ENCODE results near the gene HOXD1.

The HOXD1 gene

DNA sequence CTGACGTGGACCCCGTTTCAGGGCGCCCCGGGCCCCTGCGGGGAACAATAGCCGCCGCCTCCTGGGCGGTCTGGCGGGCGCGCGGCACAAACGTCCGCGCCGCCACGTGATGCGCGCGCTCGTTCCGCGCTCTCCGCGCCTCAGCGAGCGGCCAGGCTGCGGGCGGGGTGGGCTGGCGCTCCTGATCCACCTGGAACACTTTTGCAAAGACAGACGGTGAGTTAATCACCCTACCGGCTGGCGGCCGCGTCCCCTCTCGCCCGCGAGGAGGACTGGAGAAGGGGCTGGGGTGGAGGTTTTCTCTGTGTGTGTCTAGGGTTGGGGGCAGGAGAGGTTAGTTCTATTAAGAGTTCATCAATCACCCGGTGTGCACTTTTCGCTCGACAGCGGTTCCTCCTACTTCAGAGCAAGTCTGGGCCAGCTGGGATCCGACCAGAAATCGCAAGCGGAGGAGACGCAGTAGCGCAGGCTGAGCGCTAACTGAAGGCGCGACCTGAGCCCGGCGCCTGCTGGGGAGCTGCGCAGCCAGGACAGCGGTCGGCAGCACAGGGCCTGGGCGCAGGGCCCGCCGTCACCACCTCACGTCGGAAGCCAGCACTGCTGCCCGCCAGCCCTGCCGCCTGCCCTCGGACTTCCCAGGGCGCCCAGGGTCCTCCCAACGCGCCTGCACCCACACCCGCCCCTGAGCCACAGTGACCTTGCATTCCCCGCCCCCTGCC lies 10.3 kb upstream of the HOXD1 start:
- Histone ChIP-seq H3K27ac (no peak overlapping the region), H3K36me3 (ENCODE audit: control insufficient read depth, insufficient read depth, low read length) (no peaks in the 10 kb centered on the region), H3K79me2 (no peaks in the 10 kb centered on the region), H3K4me3 (ENCODE audit: low read depth, low read length) (peak overlapping the region; percentile 33), H2AFZ (peak overlapping the region; percentile 10), H3K4me2 (ENCODE audit: low read length) (peak overlapping the region; percentile 43), H3K4me1 (no peaks in the 10 kb centered on the region), H3K9me3 (ENCODE audit: control insufficient read depth, low read length) (no peaks in the 10 kb centered on the region), H3K27me3 (ENCODE audit: control insufficient read depth, insufficient read depth, low read length) (peaks cover 14% of the 10 kb centered on the region), H3K9ac (no peak overlapping the region)
- TF ChIP-seq CTCF (IDR thresholded peaks at IDR 0.05): no peak

DNA sequence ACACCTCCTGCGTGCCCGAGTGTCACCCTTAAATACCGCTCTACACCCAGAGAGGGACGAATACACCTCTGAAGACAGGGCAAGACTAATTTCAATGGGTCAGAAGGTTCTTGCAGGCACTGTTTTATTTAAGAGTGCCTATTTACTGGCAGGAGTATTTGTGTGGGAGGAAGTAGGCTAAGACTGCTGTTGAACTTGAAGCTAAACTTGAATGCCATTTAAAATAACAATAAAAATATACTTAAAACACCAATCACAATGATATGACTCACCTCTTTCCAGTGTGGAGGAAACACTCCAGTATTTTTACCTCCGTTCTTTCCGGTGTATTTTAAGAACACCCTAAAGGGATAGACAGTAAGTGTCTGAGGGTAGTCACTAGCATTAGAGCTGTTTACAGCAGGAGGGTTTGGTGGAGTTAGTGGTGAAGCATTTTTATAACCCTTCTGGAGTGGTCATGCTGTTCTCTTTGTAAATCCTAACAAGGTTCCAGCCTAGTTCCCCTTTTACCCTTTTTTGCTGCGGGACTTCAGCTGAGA lies 9.6 kb upstream of the HOXD1 start:
- no peak for TF ChIP-seq CTCF (IDR thresholded peaks at IDR 0.05)
- Histone ChIP-seq H3K36me3 (ENCODE audit: control insufficient read depth, insufficient read depth, low read length) (no peaks in the 10 kb centered on the region), H3K27me3 (ENCODE audit: control insufficient read depth, insufficient read depth, low read length) (peaks cover 14% of the 10 kb centered on the region), H3K4me1 (no peaks in the 10 kb centered on the region), H3K79me2 (no peaks in the 10 kb centered on the region), H3K9ac (no peak overlapping the region), H3K27ac (no peak overlapping the region), H3K9me3 (ENCODE audit: control insufficient read depth, low read length) (no peaks in the 10 kb centered on the region), H3K4me3 (ENCODE audit: low read depth, low read length) (no peak overlapping the region), H3K4me2 (ENCODE audit: low read length) (no peak overlapping the region), H2AFZ (no peak overlapping the region)

- Histone ChIP-seq H3K27ac (no peak overlapping the region), H3K4me1 (no peaks in the 10 kb centered on the region), H3K4me2 (ENCODE audit: low read length) (no peak overlapping the region), H3K27me3 (ENCODE audit: control insufficient read depth, insufficient read depth, low read length) (peaks cover 14% of the 10 kb centered on the region), H3K9ac (no peak overlapping the region), H3K36me3 (ENCODE audit: control insufficient read depth, insufficient read depth, low read length) (no peaks in the 10 kb centered on the region), H3K4me3 (ENCODE audit: low read depth, low read length) (no peak overlapping the region), H3K9me3 (ENCODE audit: control insufficient read depth, low read length) (no peaks in the 10 kb centered on the region), H2AFZ (no peak overlapping the region), H3K79me2 (no peaks in the 10 kb centered on the region)
- TF ChIP-seq CTCF (IDR thresholded peaks at IDR 0.05): no peak
Measured at GRCh38 chr2:176181551-176181950, 6.9 kb upstream of the HOXD1 start.

DNA sequence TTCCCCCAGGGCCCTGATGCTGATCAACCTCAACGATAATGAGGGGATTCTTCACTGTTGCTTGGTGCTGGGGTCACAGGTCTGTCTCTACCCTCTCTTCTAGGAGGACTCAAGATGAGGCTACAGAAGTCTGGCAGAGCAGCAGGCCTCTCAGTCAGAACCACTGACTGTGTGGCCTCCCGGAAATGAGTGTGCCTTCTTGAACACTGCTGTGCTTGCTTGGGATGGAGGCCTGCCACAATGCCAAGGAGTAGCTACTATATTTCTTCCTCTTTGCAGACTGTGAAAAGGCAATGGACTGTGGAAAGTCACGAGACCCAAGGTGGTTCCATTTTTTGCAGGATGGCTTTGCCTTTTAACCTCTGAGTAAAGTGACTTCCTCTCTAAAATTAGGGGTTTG lies 5.8 kb upstream of the HOXD1 start:
- H3K27me3 ChIP-seq (ENCODE audit: control insufficient read depth, insufficient read depth, low read length): peaks cover 9% of the 10 kb centered on the region
- H3K27ac ChIP-seq: no peak overlapping the region
- H3K9ac ChIP-seq: no peak overlapping the region
- H3K4me1 ChIP-seq: peaks cover under 1% of the 10 kb centered on the region
- H3K4me2 ChIP-seq (ENCODE audit: low read length): no peak overlapping the region
- no peaks in the 10 kb centered on the region for H3K79me2 ChIP-seq
- H2AFZ ChIP-seq: no peak overlapping the region
- no peak for TF ChIP-seq CTCF (IDR thresholded peaks at IDR 0.05)
- no peaks in the 10 kb centered on the region for H3K36me3 ChIP-seq (ENCODE audit: control insufficient read depth, insufficient read depth, low read length)
- H3K9me3 ChIP-seq (ENCODE audit: control insufficient read depth, low read length): no peaks in the 10 kb centered on the region
- no peak overlapping the region for H3K4me3 ChIP-seq (ENCODE audit: low read depth, low read length)

DNA sequence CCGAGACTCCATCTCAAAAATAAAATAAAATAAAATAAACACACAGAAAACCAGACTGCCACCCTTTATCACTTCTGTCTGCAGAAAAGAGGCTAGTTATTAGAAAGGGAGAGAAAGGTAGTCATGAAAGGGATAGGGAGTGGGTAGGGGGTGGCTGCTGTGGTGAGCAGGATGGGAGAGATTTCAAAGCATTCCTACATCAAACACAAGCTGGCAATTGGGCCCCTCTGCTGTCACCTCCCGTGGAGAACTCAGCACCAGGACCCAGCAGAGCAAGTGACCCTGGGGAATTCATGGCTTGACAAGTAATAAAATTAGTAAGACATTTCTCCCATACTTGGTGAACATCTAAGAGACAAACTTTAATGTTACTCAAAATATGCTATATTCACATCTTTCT lies 3.7 kb upstream of the HOXD1 start:
- no peaks in the 10 kb centered on the region for H3K36me3 ChIP-seq (ENCODE audit: control insufficient read depth, insufficient read depth, low read length)
- H3K9me3 ChIP-seq (ENCODE audit: control insufficient read depth, low read length): no peaks in the 10 kb centered on the region
- H3K27ac ChIP-seq: no peak overlapping the region
- no peak overlapping the region for H3K9ac ChIP-seq
- no peak overlapping the region for H3K4me2 ChIP-seq (ENCODE audit: low read length)
- H3K79me2 ChIP-seq: no peaks in the 10 kb centered on the region
- H2AFZ ChIP-seq: no peak overlapping the region
- peaks cover 12% of the 10 kb centered on the region for H3K27me3 ChIP-seq (ENCODE audit: control insufficient read depth, insufficient read depth, low read length)
- TF ChIP-seq CTCF (IDR thresholded peaks at IDR 0.05): no peak
- no peak overlapping the region for H3K4me3 ChIP-seq (ENCODE audit: low read depth, low read length)
- H3K4me1 ChIP-seq: peaks cover 3% of the 10 kb centered on the region
